Superior temporal gyrus (tissue), 1 donor: ENCODE measurements around the gene THUMPD1.
"Not testable (repeated sequence)": the region's sequence is repeated elsewhere in the genome, so short reads cannot be mapped to it uniquely, and the experiment has no call there.

Experiments used
- DNase-seq: peaks from one replicate; pipeline ENCODE4 v3.0.0-alpha.2; 2016; ENCODE audit errors: extremely low spot score

The THUMPD1 gene

GRCh38 chr16:20695024-20695423 lies 46.6 kb downstream of the THUMPD1 start:
- no peak for DNase-seq

- DNase-seq: not testable (repeated sequence)
Observed at GRCh38 chr16:20694096-20694495, 47.5 kb downstream of the THUMPD1 start.

DNA sequence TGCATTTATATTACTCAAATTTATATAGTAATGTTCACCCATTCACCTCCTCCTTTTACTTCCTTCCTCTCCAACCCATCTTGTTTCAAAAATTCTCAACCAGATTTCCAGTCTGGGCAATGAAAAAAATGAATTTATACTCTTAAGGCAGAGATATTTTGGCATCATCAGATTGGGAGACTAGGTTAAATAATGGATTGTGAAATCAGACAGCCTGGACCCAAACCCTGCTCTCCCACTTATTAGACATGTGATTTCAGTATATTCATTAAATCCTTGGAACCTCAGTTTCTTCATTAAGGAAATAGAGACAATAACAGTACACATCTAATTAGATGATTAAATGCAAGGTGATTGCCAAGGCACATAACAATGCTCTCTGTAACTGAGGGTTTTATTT lies 52.0 kb downstream of the THUMPD1 start:
- DNase-seq: no peak

- no peak for DNase-seq
Observed at GRCh38 chr16:20683812-20684211, 57.8 kb downstream of the THUMPD1 start.
